Measurements from ENCODE around the gene TMEM242.

- TF ChIP-seq, protein P1, sequence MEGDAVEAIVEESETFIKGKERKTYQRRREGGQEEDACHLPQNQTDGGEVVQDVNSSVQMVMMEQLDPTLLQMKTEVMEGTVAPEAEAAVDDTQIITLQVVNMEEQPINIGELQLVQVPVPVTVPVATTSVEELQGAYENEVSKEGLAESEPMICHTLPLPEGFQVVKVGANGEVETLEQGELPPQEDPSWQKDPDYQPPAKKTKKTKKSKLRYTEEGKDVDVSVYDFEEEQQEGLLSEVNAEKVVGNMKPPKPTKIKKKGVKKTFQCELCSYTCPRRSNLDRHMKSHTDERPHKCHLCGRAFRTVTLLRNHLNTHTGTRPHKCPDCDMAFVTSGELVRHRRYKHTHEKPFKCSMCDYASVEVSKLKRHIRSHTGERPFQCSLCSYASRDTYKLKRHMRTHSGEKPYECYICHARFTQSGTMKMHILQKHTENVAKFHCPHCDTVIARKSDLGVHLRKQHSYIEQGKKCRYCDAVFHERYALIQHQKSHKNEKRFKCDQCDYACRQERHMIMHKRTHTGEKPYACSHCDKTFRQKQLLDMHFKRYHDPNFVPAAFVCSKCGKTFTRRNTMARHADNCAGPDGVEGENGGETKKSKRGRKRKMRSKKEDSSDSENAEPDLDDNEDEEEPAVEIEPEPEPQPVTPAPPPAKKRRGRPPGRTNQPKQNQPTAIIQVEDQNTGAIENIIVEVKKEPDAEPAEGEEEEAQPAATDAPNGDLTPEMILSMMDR (conservative IDR thresholded peaks at IDR 0.05; ENCODE audit: low read depth, low read length), result no peak
- TF ChIP-seq POLR2A (IDR thresholded peaks at IDR 0.05; ENCODE audit: low read depth, low read length) (no peak), RAD21 (IDR thresholded peaks at IDR 0.05; ENCODE audit: low read length) (no peak)
These were observed 54.9 kb downstream of the TMEM242 start for GRCh38 chr6:157268396-157268795.
